OCI-LY1 (cell line): ENCODE data around the gene MYO9A.

Experiments used
- EZH2 ChIP-seq: fragments of 200-600 bp; sonication (generic), shearing (Covaris generic); IDR thresholded peaks from 2 replicates; pipeline ENCODE4 v1.8.0; 2017; ENCODE audit warnings: borderline replicate concordance, mixed run types, mild to moderate bottlenecking, antibody characterized with exemption, low read length, moderate library complexity, mixed read lengths
- TF ChIP-seq, protein P1 (sequence below): fragments of 200-600 bp; sonication (generic), shearing (Covaris generic); IDR thresholded peaks from 2 replicates; pipeline ENCODE4 v1.5.1; 2017; ENCODE audit warnings: mild to moderate bottlenecking, antibody characterized with exemption, low read length, moderate library complexity, mixed read lengths

DNA sequence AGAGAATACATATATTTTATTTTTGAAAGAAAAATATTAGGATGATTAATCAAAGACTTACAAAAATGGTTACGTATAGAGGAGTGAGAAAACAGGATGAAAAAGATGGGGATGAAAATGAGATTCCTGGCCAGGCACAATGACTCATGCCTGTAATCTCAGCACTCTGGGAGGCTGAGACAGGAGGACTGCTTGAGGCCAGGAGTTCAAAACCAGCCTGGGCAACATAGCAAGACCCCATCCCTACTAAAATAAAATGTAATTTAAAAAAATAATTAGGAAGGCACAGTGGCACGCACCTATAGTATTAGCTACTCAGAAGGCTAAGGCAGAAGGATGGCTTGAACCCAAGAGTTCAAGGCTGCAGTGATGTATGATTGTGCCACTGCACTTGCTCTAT is 11.9 kb downstream of the MYO9A start:
- TF ChIP-seq, protein P1, sequence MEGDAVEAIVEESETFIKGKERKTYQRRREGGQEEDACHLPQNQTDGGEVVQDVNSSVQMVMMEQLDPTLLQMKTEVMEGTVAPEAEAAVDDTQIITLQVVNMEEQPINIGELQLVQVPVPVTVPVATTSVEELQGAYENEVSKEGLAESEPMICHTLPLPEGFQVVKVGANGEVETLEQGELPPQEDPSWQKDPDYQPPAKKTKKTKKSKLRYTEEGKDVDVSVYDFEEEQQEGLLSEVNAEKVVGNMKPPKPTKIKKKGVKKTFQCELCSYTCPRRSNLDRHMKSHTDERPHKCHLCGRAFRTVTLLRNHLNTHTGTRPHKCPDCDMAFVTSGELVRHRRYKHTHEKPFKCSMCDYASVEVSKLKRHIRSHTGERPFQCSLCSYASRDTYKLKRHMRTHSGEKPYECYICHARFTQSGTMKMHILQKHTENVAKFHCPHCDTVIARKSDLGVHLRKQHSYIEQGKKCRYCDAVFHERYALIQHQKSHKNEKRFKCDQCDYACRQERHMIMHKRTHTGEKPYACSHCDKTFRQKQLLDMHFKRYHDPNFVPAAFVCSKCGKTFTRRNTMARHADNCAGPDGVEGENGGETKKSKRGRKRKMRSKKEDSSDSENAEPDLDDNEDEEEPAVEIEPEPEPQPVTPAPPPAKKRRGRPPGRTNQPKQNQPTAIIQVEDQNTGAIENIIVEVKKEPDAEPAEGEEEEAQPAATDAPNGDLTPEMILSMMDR: no peak
- TF ChIP-seq EZH2: no peak
